A172 (cell line): ENCODE data around the gene INTS1. TPM values are rescaled to one million over a fixed set of nuclear protein-coding genes. Genes with fewer than 3 reads are reported as not detected.

Experiments
- total RNA-seq: library from RNA; depleted of rRNA; stranded (reverse); fragments of >200 nt; shearing (Covaris generic); gene quantifications from 2 replicates; pipeline ENCODE4 v1.2.3, GENCODE V29; 2014; rRNA removed

The INTS1 gene
- total RNA-seq, 1 experiment from 2014 or later = 49.6 TPM

Other genes with a start within 250 kb of the INTS1 start
- 21.2 and 28.2 TPM in 2 replicates for gene MICALL2, start 44.9 kb downstream of the INTS1 start, total RNA-seq
- 49.6 and 54.3 TPM in 2 replicates for gene MAFK, start 26.3 kb upstream of the INTS1 start, total RNA-seq
- gene TMEM184A, start 51.8 kb upstream of the INTS1 start, total RNA-seq = 2.7 and 3.6 TPM in 2 replicates
- 91.0 and 138 TPM in 2 replicates for gene PSMG3, start 65.6 kb upstream of the INTS1 start, total RNA-seq
- gene ELFN1, start 165.9 kb upstream of the INTS1 start, total RNA-seq = 5.3 and 6.1 TPM in 2 replicates